Measurements from ENCODE around the gene CLOCK. TPM values are rescaled to one million over a fixed set of nuclear protein-coding genes. Genes with fewer than 3 reads are reported as not detected.

CLOCK gene
- total and polyA plus RNA-seq, 9 of the 15 experiments (the other 6 are each of a cell fraction or from before 2014, with no cell fraction given): 3.7 to 14.4 (median 9.4) TPM

- intact Hi-C loops (cut with micrococcal nuclease) (loop anchor here (2.0 to 10.0 kb wide), 6 partner anchors 89 to 363 kb away; partner anchors contain the start of genes NMU and SRD5A3), in situ Hi-C loops (cut with MboI) (loop anchor here (10.0 kb wide), 1 partner anchor 203 kb away; the partner anchor contains the start of gene SRD5A3)
- Histone ChIP-seq H2AFZ (ENCODE audit: low read depth, low read length) (peak overlapping the region; percentile 82; the same call in 1 of the 2 replicates), H3K27me3 (ENCODE audit: control insufficient read depth in 2 of 2, insufficient read depth in 2 of 2, low read length in 2 of 2) (no peaks in the 10 kb centered on the region), H3K9me1 (ENCODE audit: control insufficient read depth, insufficient read depth, low read length) (no peaks in the 10 kb centered on the region), H4K20me1 (replicated peaks; ENCODE audit: control insufficient read depth, insufficient read depth, low read length) (no peaks in the 10 kb centered on the region), H3K4me3 (no peak overlapping the region), H3K79me2 (ENCODE audit: control insufficient read depth, insufficient read depth, low read length) (peaks cover 31% of the 10 kb centered on the region), H3K27ac (ENCODE audit: extremely low read depth, low read depth, low read length) (no peak overlapping the region), H3K9me3 (replicated peaks; ENCODE audit: control insufficient read depth, insufficient read depth, low read depth, low read length) (no peaks in the 10 kb centered on the region), H3K4me1 (replicated peaks in 1 of 2; ENCODE audit: control insufficient read depth in 2 of 2, insufficient read depth in 2 of 2, low read length in 2 of 2) (peaks cover 9 to 24% of the 10 kb centered on the region in 2 experiments; a peak in 4 of 5 replicates), H3K36me3 (ENCODE audit: control insufficient read depth, insufficient read depth, low read length) (no peaks in the 10 kb centered on the region), H3K9ac (ENCODE audit: insufficient read depth in 1 of 2, low read depth in 2 of 2, low read length in 2 of 2) (no peak overlapping the region), H3K4me2 (ENCODE audit: insufficient read depth, low read length) (peak overlapping the region; percentile 80; the same call in 1 of the 2 replicates)
- FAIRE-seq (no peak), ATAC-seq (no peak), DNase-seq (ENCODE audit: extremely low read depth in 1 of 4, low spot score in 3 of 4) (no peak)
- ChIA-PET POLR2A (no interaction called here), CTCF (ENCODE audit: low intra/inter-chr PET ratio) (no interaction called here)
- BruUV-seq (replicated peaks): no TSS peak
- 79% methylated on average over 4 of the region's 4 CpGs for WGBS (ENCODE audit: insufficient coverage, low coverage, missing lambda C conversion rate)
- TF ChIP-seq MEIS2 (IDR thresholded peaks at IDR 0.05; ENCODE audit: partially characterized antibody) (no peak), ZNF316 (IDR thresholded peaks at IDR 0.05) (peak; percentile 82), ZNF644 (tag; IDR thresholded peaks at IDR 0.05; ENCODE audit: low read depth) (no peak), THAP12 (CRISPR knock-in tag; IDR thresholded peaks at IDR 0.05) (no peak), C11orf30 (IDR thresholded peaks at IDR 0.05; ENCODE audit: low read depth) (peak; percentile 66), KHSRP (IDR thresholded peaks at IDR 0.05) (no peak), E4F1 (CRISPR knock-in tag; IDR thresholded peaks at IDR 0.05; ENCODE audit: borderline replicate concordance) (no peak), FOXK1 (CRISPR knock-in tag; IDR thresholded peaks at IDR 0.05; ENCODE audit: borderline replicate concordance) (no peak), MAFG (tag; conservative IDR thresholded peaks at IDR 0.05) (0 out of 2 replicates have a peak, but pooled peaks have one; percentile 26), ATF7 (IDR thresholded peaks at IDR 0.05) (no peak), SMARCE1 (IDR thresholded peaks at IDR 0.05) (no peak), FOXJ2 (tag; IDR thresholded peaks at IDR 0.05) (0 out of 2 replicates have a peak, but pooled peaks have one; percentile 26), E2F6 (IDR thresholded peaks at IDR 0.05; ENCODE audit: borderline replicate concordance in 1 of 2, extremely low read depth in 1 of 2, insufficient read depth in 1 of 2, insufficient read length in 1 of 2, low read depth in 1 of 2, low read length in 1 of 2, poor library complexity in 1 of 2, severe bottlenecking in 1 of 2) (no peak)
- TF ChIP-seq, protein P1, sequence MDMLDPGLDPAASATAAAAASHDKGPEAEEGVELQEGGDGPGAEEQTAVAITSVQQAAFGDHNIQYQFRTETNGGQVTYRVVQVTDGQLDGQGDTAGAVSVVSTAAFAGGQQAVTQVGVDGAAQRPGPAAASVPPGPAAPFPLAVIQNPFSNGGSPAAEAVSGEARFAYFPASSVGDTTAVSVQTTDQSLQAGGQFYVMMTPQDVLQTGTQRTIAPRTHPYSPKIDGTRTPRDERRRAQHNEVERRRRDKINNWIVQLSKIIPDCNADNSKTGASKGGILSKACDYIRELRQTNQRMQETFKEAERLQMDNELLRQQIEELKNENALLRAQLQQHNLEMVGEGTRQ (CRISPR knock-in tag; IDR thresholded peaks at IDR 0.05): no peak
- TF ChIP-seq, protein P2, sequence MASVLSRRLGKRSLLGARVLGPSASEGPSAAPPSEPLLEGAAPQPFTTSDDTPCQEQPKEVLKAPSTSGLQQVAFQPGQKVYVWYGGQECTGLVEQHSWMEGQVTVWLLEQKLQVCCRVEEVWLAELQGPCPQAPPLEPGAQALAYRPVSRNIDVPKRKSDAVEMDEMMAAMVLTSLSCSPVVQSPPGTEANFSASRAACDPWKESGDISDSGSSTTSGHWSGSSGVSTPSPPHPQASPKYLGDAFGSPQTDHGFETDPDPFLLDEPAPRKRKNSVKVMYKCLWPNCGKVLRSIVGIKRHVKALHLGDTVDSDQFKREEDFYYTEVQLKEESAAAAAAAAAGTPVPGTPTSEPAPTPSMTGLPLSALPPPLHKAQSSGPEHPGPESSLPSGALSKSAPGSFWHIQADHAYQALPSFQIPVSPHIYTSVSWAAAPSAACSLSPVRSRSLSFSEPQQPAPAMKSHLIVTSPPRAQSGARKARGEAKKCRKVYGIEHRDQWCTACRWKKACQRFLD (CRISPR knock-in tag; IDR thresholded peaks at IDR 0.05): no peak
Measured at GRCh38 chr4:55547918-55548317, 1.2 kb upstream of the CLOCK start.

Measured in K562 (cell line).